HG02610 (cell line): ENCODE data around the gene FRMPD4.

Experiments used
- ATAC-seq: cut with Tn5 transposase; IDR thresholded peaks from one replicate; pipeline ENCODE4 v1.9.1; 2021; ENCODE audit warnings: mild to moderate bottlenecking, moderate library complexity; ENCODE audit not compliant: unreplicated experiment

Gene FRMPD4

DNA sequence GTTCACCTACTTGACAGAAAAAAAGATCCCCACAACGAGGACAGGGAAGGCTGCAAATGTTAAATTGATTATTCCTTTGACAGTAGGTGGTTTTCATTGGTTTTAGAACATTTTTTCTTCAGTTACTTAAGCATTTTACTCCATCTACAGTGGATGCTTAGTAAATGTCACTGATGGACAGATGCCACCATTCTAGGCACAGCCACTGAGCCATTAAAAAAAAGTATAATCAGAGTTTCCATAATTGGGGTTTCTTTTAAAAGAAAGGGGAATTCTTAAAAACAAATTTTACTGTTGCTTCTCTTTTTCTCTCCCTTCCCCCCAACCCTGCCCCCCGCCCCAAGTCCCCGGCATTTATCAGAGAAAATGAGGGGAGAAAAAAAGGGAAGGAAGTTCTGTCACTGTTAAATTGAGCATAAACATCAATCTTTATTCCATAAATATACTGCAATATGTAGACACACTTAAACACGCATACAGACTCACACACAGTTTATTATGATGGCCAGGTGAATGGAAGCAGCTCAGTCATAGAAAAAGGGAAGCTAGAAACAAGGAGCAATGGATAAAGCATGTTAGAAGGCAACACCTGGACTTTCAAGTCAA lies 573.3 kb downstream of the FRMPD4 start:
- ATAC-seq: no peak

DNA sequence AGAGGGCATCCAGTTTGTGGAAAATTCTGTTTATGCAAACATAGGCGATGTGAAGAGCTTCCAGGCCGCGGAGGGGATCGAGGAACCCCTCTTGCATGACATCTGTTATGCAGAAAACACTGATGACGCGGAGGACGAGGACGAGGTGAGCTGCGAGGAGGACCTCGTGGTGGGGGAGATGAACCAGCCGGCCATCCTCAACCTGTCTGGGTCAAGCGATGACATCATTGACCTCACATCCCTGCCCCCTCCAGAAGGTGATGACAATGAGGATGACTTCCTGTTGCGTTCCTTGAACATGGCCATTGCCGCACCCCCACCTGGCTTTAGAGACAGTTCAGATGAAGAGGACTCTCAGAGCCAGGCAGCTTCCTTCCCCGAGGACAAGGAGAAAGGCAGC lies 578.3 kb downstream of the FRMPD4 start:
- no peak for ATAC-seq

DNA sequence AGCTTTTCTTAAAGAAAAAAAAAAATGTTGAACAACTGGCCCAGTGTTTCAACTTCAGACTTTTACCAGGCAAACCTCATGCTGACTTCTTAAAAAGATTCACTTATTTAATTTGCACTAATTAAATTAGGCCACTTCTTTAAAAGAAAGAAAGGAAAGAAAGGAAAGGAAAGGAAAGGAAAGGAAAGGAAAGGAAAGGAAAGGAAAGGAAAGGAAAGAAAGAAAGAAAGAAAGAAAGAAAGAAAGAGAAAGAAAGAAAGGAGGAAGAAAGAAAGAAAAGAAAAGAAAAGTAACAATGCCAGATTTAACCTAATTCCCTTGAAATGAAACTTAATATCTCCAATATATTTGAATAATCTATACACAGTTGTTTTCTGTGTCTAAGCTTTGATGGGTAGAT lies 581.6 kb downstream of the FRMPD4 start:
- no peak for ATAC-seq

DNA sequence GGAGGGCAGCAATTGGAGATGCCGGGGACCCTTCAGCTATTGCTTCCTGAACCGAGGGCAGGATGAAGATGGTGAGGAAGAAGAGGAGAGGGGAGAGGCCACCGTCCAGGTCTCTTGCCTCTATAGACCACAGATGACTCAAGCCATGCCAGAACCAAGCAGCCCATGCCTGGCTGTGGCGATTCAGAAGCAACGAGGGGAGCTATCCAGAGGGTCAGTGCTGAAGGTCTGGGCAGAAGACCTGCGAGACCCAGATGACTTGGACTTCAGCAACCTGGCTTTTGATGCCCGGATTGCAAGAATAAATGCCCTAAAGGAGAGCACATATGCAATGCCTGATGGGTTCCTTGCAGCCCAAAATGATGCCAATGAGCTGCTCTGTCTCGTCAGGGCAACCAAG lies 582.8 kb downstream of the FRMPD4 start:
- no peak for ATAC-seq

DNA sequence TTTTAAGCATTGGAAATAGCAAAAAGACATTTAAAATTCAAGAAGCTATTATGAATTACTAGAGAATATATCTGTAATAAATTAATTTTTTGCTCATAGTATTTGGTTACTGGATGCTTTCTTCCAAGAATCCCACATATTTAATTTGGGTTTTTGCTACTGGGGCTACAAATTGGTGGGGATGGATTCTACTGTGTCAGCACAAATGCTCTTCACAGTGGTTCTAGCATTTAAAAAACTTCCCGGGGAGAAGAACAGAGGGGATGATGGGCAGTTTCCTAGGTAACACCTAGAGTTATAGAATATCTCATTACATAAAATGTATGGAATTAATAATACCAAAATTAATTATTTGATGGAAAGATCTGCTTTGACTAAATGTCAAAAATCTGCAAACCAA lies 584.0 kb downstream of the FRMPD4 start:
- no peak for ATAC-seq

DNA sequence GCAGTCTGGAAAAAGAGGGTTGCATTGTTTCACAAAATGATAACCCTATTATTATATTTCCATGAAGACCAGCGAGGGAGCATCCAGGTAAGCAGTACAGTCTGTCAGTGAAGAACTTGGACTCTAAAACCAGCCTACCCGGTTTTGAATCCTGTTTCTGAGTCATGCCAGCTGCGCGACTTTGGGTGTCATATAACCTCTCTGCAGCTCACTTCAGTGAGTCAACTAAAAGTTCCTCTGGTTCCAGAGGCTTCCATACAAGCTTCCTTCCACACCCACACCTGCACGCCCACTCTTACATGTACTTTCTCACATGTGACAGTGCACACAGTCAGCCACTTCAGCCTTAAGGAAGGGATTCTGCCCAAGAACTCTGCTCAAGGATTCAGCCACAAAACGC lies 603.1 kb downstream of the FRMPD4 start:
- ATAC-seq: no peak

DNA sequence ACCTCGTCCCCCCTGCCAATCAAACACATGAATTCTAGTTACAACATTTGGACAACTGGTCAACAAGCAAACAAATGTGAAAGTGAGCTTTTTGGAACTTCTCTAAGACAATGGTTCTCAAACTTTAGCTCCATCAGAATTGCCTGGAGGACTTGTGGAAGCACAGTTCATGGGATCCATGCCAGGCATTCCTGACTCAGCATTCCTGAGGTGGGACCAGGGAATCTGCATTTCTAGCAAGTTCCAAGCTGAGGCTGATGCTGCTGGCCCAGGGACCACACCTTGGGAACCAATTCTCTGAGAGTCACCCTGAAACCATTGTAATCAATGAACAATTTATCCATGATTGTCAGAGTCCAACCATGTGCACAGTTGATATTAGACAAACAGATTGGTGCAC lies 609.2 kb downstream of the FRMPD4 start:
- ATAC-seq: no peak

DNA sequence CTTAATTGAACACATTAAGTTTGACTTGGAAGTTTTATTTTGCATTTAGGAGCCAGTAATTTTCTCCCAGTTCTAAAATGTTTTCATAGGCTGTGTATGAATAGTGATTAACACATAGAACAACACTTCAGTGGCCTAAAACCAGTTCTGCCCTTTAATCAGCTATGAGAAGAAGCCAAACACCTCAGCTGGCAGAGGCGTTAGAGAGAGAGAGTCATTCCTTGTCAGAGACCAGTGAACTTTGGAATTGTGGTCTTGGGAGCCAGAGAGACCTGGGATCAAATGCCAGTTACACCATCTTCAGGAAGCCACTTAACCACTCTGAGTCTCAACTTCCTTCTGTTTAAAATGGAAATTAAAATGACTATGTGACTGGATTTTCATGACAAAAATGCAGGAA lies 613.6 kb downstream of the FRMPD4 start:
- no peak for ATAC-seq

DNA sequence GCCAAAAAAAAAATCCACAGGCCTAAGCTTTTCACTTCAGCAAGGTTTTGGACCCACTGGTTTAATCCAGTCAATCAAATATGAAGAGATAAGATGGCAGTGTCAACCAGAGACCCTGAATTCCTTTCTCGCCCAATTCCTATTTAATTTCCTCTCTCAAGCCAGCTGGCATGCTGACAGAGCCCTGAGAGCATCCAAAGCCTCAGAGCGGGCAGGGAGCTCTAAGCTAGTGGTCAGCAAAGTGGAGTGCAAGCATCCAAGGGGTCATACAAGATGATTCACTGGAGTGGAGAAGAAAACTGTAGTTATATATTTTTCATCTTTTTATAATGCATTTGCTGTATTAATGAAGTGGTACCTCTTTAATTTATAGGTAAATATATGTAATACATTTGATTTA lies 615.1 kb downstream of the FRMPD4 start:
- ATAC-seq: no peak

DNA sequence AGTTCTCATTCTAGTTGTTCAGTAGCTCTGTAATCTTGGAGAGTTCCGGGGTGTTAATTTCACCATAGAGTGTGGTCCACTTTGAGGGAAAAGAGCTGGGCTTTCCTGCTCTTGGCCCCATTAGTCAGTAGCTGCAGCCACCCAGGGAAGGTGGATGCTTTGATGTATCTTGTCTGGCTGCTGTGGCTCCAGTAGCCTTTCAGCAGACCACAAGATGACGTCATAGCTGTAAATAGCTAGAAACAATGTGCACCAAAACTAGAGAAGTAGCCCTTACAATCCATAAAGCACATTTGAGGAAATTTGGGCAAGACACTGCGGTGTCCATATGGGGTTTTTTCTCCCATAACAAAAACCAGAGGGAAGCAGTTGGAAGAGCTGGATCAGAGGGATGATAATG lies 620.0 kb downstream of the FRMPD4 start:
- ATAC-seq: no peak

DNA sequence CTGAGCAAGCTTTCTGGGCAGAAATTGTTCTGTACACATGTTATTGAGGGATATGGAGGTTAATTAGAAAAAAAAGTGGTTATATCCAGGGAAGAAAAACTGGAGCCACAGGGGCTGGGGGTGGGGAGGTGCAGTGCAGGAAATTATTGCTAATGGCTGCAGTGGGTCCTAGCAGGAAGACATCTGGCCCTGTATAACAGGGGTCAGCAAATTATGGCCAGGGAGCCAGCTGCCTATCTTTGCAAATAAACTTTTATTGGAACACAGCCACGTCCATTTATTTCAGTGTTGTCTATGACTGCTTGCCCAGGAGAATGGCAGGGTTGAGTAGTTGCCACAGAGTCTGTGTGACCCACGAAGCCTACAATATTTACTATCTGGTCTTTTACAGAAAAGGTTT lies 629.6 kb downstream of the FRMPD4 start:
- ATAC-seq: no peak

DNA sequence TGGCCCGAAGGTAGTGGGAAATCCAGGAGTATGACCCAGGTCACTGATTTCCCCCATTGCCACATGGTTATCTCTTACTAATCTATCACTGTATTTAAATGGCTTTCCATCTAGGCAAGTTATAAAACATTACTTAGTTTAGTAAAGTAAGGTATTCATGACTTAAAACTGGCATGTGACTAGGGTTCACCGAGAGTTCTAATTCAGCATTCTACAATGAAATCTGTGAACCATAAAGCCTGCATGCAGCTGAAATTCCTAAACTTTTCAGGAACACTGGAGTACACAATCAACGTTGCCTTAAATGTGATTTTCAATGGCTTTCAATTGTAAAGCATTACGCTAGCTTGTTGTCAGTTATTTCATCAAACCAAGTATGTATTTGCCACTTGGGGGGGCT lies 630.2 kb downstream of the FRMPD4 start:
- ATAC-seq: no peak

DNA sequence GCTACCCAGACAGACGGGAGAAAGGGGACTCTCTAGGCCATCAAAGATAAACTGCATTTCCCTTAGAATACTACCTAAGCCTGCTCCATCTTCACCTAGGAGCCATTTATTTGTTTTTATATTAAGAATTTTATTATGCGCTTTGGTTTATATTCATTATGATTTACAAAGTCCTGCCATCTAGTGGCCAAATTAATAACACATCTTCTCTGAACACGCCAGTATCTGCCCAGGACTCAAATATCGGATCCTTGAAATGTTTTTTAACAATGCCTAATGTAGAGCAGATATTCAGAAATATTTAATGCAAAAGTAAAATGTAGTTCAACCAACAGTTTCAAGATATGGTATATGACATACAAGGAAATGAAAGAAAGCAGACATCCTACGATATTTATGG lies 632.2 kb downstream of the FRMPD4 start:
- no peak for ATAC-seq

DNA sequence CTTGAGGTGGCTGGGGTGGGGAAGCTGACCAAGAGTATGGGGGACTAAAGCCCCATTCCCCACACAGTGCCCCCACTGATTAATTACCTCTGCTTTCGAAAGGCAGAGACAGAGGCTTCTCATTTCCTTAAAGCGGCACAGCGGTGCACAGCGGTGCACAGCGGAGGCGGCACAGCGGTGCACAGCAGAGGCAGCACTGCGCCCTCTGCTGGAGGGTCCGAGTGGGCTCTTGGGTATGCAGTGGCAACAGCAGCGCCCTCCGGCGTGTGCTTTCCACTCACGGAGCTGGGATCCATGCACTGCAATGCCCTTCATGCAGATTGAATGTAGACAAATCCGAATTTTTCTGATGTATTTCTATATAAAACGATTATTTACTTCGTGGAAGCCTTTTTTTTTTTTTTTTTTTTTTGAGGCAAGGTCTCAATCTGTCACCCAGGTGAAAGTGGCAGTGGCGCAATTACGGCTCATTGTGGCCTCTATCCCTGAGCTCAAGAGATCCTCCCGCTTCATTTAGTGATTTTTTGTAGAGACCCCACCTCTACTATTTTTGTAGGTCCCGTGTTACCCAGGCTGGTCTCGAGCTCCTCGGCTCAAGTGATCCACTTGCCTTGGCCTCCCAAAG lies 633.3 kb downstream of the FRMPD4 start:
- ATAC-seq: peak; percentile 94
